Kidney (tissue), 14 donors: ENCODE measurements around the gene DENND10. TPM values are rescaled to one million over a fixed set of nuclear protein-coding genes. Genes with fewer than 3 reads are reported as not detected.
A peak's percentile ranks its signal among the peaks of the same experiment; 100 is the strongest.

Experiments used
- DNase-seq, 5 donors: peaks; one replicate each; pipeline ENCODE4 v3.0.0-alpha.2; 2013 to 2020
- FAIRE-seq: peaks from 2 replicates; lab custom pipeline; 2012; peaks lifted over from hg19 to GRCh38; lab: Jason Lieb, UNC
- H3K27ac ChIP-seq, 2 donors: one replicate each; pipeline ENCODE4 v1.7.0; 2013; ENCODE audit warnings: low read depth in 2 of 2, low read length in 2 of 2, inconsistent platforms in 1 of 2
- H3K27me3 ChIP-seq: one replicate; pipeline ENCODE4 v1.7.1; 2013; ENCODE audit warnings: low read length, inconsistent platforms; ENCODE audit not compliant: control insufficient read depth, insufficient read depth
- H3K36me3 ChIP-seq, 3 donors: one replicate each; pipeline versions ENCODE4 v1.7.0 to v1.7.1; 2013; ENCODE audit warnings: low read length in 3 of 3, control low read depth in 1 of 3, inconsistent platforms in 1 of 3; ENCODE audit not compliant: insufficient read depth in 3 of 3, control insufficient read depth in 2 of 3
- H3K4me1 ChIP-seq, 3 donors: one replicate each; pipeline versions ENCODE4 v1.7.0 to v1.7.1; 2013; ENCODE audit warnings: low read length in 3 of 3, inconsistent platforms in 1 of 3, low read depth in 1 of 3; ENCODE audit not compliant: control insufficient read depth in 2 of 3, insufficient read depth in 2 of 3
- H3K4me3 ChIP-seq, 3 donors: one replicate each; pipeline versions ENCODE4 v1.7.0 to v1.8.1; 2013; ENCODE audit warnings: low read length in 3 of 3, control low read depth in 1 of 3, inconsistent platforms in 1 of 3
- H3K9ac ChIP-seq, 3 donors: one replicate each; pipeline versions ENCODE4 v1.7.0 to v1.7.1; 2013; ENCODE audit warnings: low read length in 3 of 3, control low read depth in 1 of 3, inconsistent platforms in 1 of 3
- H3K9me3 ChIP-seq, 3 donors: one replicate each; pipeline versions ENCODE4 v1.7.0 to v1.7.1; 2013; ENCODE audit warnings: low read length in 3 of 3, control low read depth in 1 of 3, inconsistent platforms in 1 of 3; ENCODE audit not compliant: control insufficient read depth in 2 of 3, insufficient read depth in 1 of 3
- CTCF ChIP-seq: IDR thresholded peaks from 3 replicates; pipeline ENCODE4 v1.5.1; 2012; ENCODE audit warnings: mild to moderate bottlenecking, moderate library complexity, borderline replicate concordance; ENCODE audit not compliant: insufficient read depth; ENCODE audit errors: extremely low read depth
- intact Hi-C: fragments of 100-400 bp; cut with DNase I; formaldehyde crosslinking; loops from one replicate; pipeline ENCODE4 v1.11.1; 2022
- polyA plus RNA-seq: library from polyadenylated mRNA; stranded (reverse); fragments of 350-450 nt; fragmentation: Illumina TruSeq; extraction: RNeasy Lipid Tissue Mini Kit (QIAGEN cat#74804); gene quantifications from one replicate; pipeline ENCODE4 v1.2.3, GENCODE V29; 2014; ENCODE audit warnings: low read depth, low replicate concordance; ENCODE audit not compliant: insufficient read depth
- total RNA-seq: library from RNA; stranded (reverse); fragmentation: NEBNext Ultra II Directional; extraction: Animal tissue kit (Norgen Biotek cat#: 25700); gene quantifications from one replicate; pipeline ENCODE4 v1.2.1, GENCODE V29; 2021
- donor health status: control.
- donor health status: control.
- donor health status: control.
- donor health status: control.
- donor health status: control.
- donor health status: DM: yes; HTN: yes; CAD: no.
- donor health status: Normal renal cell carcinoma (clear cell type).

The DENND10 gene
- total and polyA plus RNA-seq, 2 donors from 2014 or later = 31.6 to 31.7 TPM

GRCh38 chr10:119140603-119141245 is 36.8 kb downstream of the DENND10 start:
- no peaks in the 10 kb centered on the region for H3K27me3 ChIP-seq
- H3K27ac ChIP-seq = no peak overlapping the region
- peaks cover 0 to 2% (median 0%) of the 10 kb centered on the region in 3 donors for H3K4me1 ChIP-seq
- FAIRE-seq (no peak), DNase-seq (peak in 1 of 5 donors; percentile 8)
- no peaks in the 10 kb centered on the region for H3K9me3 ChIP-seq
- intact Hi-C loops = no loop called here
- TF ChIP-seq CTCF = no peak
- no peak overlapping the region for H3K9ac ChIP-seq
- no peaks in the 10 kb centered on the region for H3K36me3 ChIP-seq
- no peak overlapping the region for H3K4me3 ChIP-seq

- no peak overlapping the region for H3K27ac ChIP-seq
- no peak for FAIRE-seq
- no peaks in the 10 kb centered on the region for H3K27me3 ChIP-seq
- no peak for TF ChIP-seq CTCF
- H3K9me3 ChIP-seq = no peaks in the 10 kb centered on the region
- H3K36me3 ChIP-seq = peaks cover 0 to 8% (median 0%) of the 10 kb centered on the region in 3 donors
- DNase-seq = no peak
- no peak overlapping the region for H3K9ac ChIP-seq
- peaks cover 0 to 2% (median 0%) of the 10 kb centered on the region in 3 donors for H3K4me1 ChIP-seq
- no peak overlapping the region for H3K4me3 ChIP-seq
- intact Hi-C loops = no loop called here
Observed at GRCh38 chr10:119143657-119144056, 39.7 kb downstream of the DENND10 start.

GRCh38 chr10:119149157-119149556 is 45.2 kb downstream of the DENND10 start:
- Histone ChIP-seq H3K36me3 (peaks cover 3 to 26% (median 6%) of the 10 kb centered on the region in 3 donors), H3K27ac (no peak overlapping the region), H3K4me3 (no peak overlapping the region), H3K27me3 (no peaks in the 10 kb centered on the region), H3K9me3 (no peaks in the 10 kb centered on the region), H3K4me1 (no peaks in the 10 kb centered on the region), H3K9ac (no peak overlapping the region)
- no peak for DNase-seq
- FAIRE-seq = no peak
- intact Hi-C loops = no loop called here
- no peak for TF ChIP-seq CTCF
